Astrocyte (in vitro differentiated cells and primary cell): ENCODE measurements around the gene MYL3. TPM values are rescaled to one million over a fixed set of nuclear protein-coding genes. Genes with fewer than 3 reads are reported as not detected.

Experiments
- DNase-seq: peaks from one replicate; pipeline ENCODE4 v3.0.0-alpha.2; 2010; ENCODE audit warnings: low read depth
- FAIRE-seq: peaks from 2 replicates; lab custom pipeline; 2011; peaks lifted over from hg19 to GRCh38; lab: Jason Lieb, UNC
- H2AFZ ChIP-seq: 2 replicates; pipeline ENCODE4 v1.6.0; 2012; ENCODE audit warnings: low read depth, low read length, inconsistent platforms
- H3K27ac ChIP-seq: 2 replicates; pipeline ENCODE4 v1.5.1; 2011; ENCODE audit warnings: low read depth, low read length, inconsistent platforms
- H3K27me3 ChIP-seq: 2 replicates; pipeline ENCODE4 v1.6.0; 2011; ENCODE audit warnings: low read length, inconsistent platforms; ENCODE audit not compliant: insufficient read depth
- H3K36me3 ChIP-seq: 2 replicates; pipeline ENCODE4 v1.5.1; 2011; ENCODE audit warnings: low read length, inconsistent platforms; ENCODE audit not compliant: insufficient read depth
- H3K4me1 ChIP-seq: 2 replicates; pipeline ENCODE4 v1.5.1; 2011; ENCODE audit warnings: low read length, inconsistent platforms; ENCODE audit not compliant: insufficient read depth
- H3K4me2 ChIP-seq: 2 replicates; pipeline ENCODE4 v1.6.0; 2012; ENCODE audit warnings: low read length, inconsistent platforms
- H3K4me3 ChIP-seq: 2 replicates; pipeline ENCODE4 v1.5.1; 2011; ENCODE audit warnings: low read depth, mild to moderate bottlenecking, low read length, inconsistent platforms; ENCODE audit not compliant: insufficient read depth
- H3K79me2 ChIP-seq: 2 replicates; pipeline ENCODE4 v1.6.0; 2012; ENCODE audit warnings: mild to moderate bottlenecking, low read length, inconsistent platforms; ENCODE audit not compliant: insufficient read depth
- H3K9ac ChIP-seq: 2 replicates; pipeline ENCODE4 v1.6.0; 2012; ENCODE audit warnings: mild to moderate bottlenecking, low read length, inconsistent platforms
- H3K9me3 ChIP-seq: 2 replicates; pipeline ENCODE4 v1.5.1; 2012; ENCODE audit warnings: low read depth, mild to moderate bottlenecking, low read length, inconsistent platforms; ENCODE audit not compliant: insufficient read depth
- H4K20me1 ChIP-seq: 2 replicates; pipeline ENCODE4 v1.6.0; 2012; ENCODE audit warnings: low read length, inconsistent platforms; ENCODE audit not compliant: insufficient read depth
- H3K27ac Mint-ChIP-seq: one replicate; pipeline ENCODE4 v1.8.0; 2021; ENCODE audit warnings: mild to moderate bottlenecking, mixed read lengths; ENCODE audit not compliant: unreplicated experiment
- H3K27me3 Mint-ChIP-seq: one replicate; pipeline ENCODE4 v1.8.0; 2021; ENCODE audit warnings: low read depth, mixed read lengths; ENCODE audit not compliant: unreplicated experiment
- H3K36me3 Mint-ChIP-seq: one replicate; pipeline ENCODE4 v1.8.0; 2021; ENCODE audit warnings: low read depth, mixed read lengths; ENCODE audit not compliant: unreplicated experiment
- H3K4me1 Mint-ChIP-seq: one replicate; pipeline ENCODE4 v1.8.0; 2021; ENCODE audit warnings: low read depth, mixed read lengths; ENCODE audit not compliant: unreplicated experiment
- H3K4me3 Mint-ChIP-seq: one replicate; pipeline ENCODE4 v1.8.0; 2021; ENCODE audit warnings: mild to moderate bottlenecking, moderate library complexity, mixed read lengths; ENCODE audit not compliant: unreplicated experiment
- H3K9me3 Mint-ChIP-seq: one replicate; pipeline ENCODE4 v1.8.0; 2021; ENCODE audit warnings: mild to moderate bottlenecking, mixed read lengths; ENCODE audit not compliant: unreplicated experiment
- EZH2 ChIP-seq: IDR thresholded peaks from 2 replicates; pipeline ENCODE4 v1.6.1; 2012; ENCODE audit warnings: mild to moderate bottlenecking, low read length, inconsistent platforms; ENCODE audit not compliant: insufficient read depth
- total RNA-seq: library from RNA; stranded (reverse); gene quantifications from 2 replicates; pipeline ENCODE4 v1.2.1, GENCODE V29; 2021
- TF ChIP-seq, protein P1 (sequence below): IDR thresholded peaks from 2 replicates; pipeline ENCODE4 v1.5.1; 2011; ENCODE audit warnings: low read depth, mild to moderate bottlenecking, inconsistent platforms, low read length, moderate library complexity; ENCODE audit not compliant: insufficient read depth

The MYL3 gene
- total RNA-seq, 1 donor from 2014 or later, result 0.89 TPM

- TF ChIP-seq EZH2, result no peak
- TF ChIP-seq, protein P1, sequence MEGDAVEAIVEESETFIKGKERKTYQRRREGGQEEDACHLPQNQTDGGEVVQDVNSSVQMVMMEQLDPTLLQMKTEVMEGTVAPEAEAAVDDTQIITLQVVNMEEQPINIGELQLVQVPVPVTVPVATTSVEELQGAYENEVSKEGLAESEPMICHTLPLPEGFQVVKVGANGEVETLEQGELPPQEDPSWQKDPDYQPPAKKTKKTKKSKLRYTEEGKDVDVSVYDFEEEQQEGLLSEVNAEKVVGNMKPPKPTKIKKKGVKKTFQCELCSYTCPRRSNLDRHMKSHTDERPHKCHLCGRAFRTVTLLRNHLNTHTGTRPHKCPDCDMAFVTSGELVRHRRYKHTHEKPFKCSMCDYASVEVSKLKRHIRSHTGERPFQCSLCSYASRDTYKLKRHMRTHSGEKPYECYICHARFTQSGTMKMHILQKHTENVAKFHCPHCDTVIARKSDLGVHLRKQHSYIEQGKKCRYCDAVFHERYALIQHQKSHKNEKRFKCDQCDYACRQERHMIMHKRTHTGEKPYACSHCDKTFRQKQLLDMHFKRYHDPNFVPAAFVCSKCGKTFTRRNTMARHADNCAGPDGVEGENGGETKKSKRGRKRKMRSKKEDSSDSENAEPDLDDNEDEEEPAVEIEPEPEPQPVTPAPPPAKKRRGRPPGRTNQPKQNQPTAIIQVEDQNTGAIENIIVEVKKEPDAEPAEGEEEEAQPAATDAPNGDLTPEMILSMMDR, result no peak
- Histone ChIP-seq H3K9ac (no peak overlapping the region), H3K27ac (no peak overlapping the region), H4K20me1 (no peaks in the 10 kb centered on the region), H3K36me3 (no peaks in the 10 kb centered on the region), H3K4me2 (no peak overlapping the region), H3K79me2 (no peaks in the 10 kb centered on the region), H3K4me1 (peaks cover 16% of the 10 kb centered on the region), H3K9me3 (no peaks in the 10 kb centered on the region), H2AFZ (no peak overlapping the region), H3K4me3 (no peak overlapping the region), H3K27me3 (no peaks in the 10 kb centered on the region)
- Mint-ChIP-seq H3K27ac (no peak overlapping the region), H3K9me3 (peaks cover 22% of the 10 kb centered on the region), H3K4me1 (peaks cover 9% of the 10 kb centered on the region), H3K36me3 (peaks cover 2% of the 10 kb centered on the region), H3K4me3 (no peak overlapping the region), H3K27me3 (peaks cover 11% of the 10 kb centered on the region)
- no peak for FAIRE-seq
- no peak for DNase-seq
Observed at GRCh38 chr3:46844397-46844796, 18.8 kb downstream of the MYL3 start.

- no peak overlapping the region for H3K4me2 ChIP-seq
- no peak for DNase-seq
- no peaks in the 10 kb centered on the region for H4K20me1 ChIP-seq
- H2AFZ ChIP-seq, result no peak overlapping the region
- TF ChIP-seq, protein P1, result no peak
- TF ChIP-seq EZH2, result no peak
- no peaks in the 10 kb centered on the region for H3K27me3 ChIP-seq
- Mint-ChIP-seq H3K27me3 (peaks cover 11% of the 10 kb centered on the region), H3K36me3 (peaks cover 2% of the 10 kb centered on the region), H3K9me3 (peaks cover 25% of the 10 kb centered on the region), H3K27ac (no peak overlapping the region), H3K4me1 (peaks cover 4% of the 10 kb centered on the region), H3K4me3 (no peak overlapping the region)
- no peak for FAIRE-seq
- no peak overlapping the region for H3K9ac ChIP-seq
- H3K36me3 ChIP-seq, result no peaks in the 10 kb centered on the region
- H3K9me3 ChIP-seq, result no peaks in the 10 kb centered on the region
- no peaks in the 10 kb centered on the region for H3K79me2 ChIP-seq
- H3K4me3 ChIP-seq, result no peak overlapping the region
- peaks cover 16% of the 10 kb centered on the region for H3K4me1 ChIP-seq
- H3K27ac ChIP-seq, result no peak overlapping the region
Observed at GRCh38 chr3:46843508-46843907, 19.7 kb downstream of the MYL3 start.

- H3K36me3 Mint-ChIP-seq, result peaks cover 2% of the 10 kb centered on the region
- Histone ChIP-seq H3K79me2 (no peaks in the 10 kb centered on the region), H3K27me3 (no peaks in the 10 kb centered on the region), H3K9me3 (no peaks in the 10 kb centered on the region), H4K20me1 (no peaks in the 10 kb centered on the region), H3K4me1 (peaks cover 6% of the 10 kb centered on the region), H3K36me3 (no peaks in the 10 kb centered on the region), H3K4me2 (no peak overlapping the region), H3K9ac (no peak overlapping the region), H3K27ac (no peak overlapping the region), H3K4me3 (no peak overlapping the region), H2AFZ (no peak overlapping the region)
- H3K27ac Mint-ChIP-seq, result no peak overlapping the region
- no peaks in the 10 kb centered on the region for H3K4me1 Mint-ChIP-seq
- H3K27me3 Mint-ChIP-seq, result peaks cover 6% of the 10 kb centered on the region
- peaks cover 40% of the 10 kb centered on the region for H3K9me3 Mint-ChIP-seq
- no peak overlapping the region for H3K4me3 Mint-ChIP-seq
- no peak for FAIRE-seq
- TF ChIP-seq EZH2, result no peak
- TF ChIP-seq, protein P1, result no peak
- DNase-seq, result no peak
Observed at GRCh38 chr3:46840491-46840890, 22.8 kb downstream of the MYL3 start.
